ENCODE results near the gene PALLD.

- no peak for TF ChIP-seq POLR2AphosphoS5 (IDR thresholded peaks at IDR 0.05; ENCODE audit: borderline replicate concordance, low read depth, low read length)
- TF ChIP-seq EZH2 (IDR thresholded peaks at IDR 0.05) = no peak
- no peak for TF ChIP-seq FOXP2 (optimal IDR thresholded peaks at IDR 0.05; ENCODE audit: control extremely low read depth, extremely low read length, insufficient read depth)
These were observed 336.1 kb downstream of the PALLD start for GRCh38 chr4:168832763-168833575.

Measured in SK-N-MC (cell line).